DMS153 treated with DMSO at 0.1 percent for 48 hours (cell line): Measurements from ENCODE around the gene FBXW2.
"Not testable (repeated sequence)": the region's sequence is repeated elsewhere in the genome, so short reads cannot be mapped to it uniquely, and the experiment has no call there.

Experiments
- DNase-seq: peaks from one replicate; lab custom pipeline; 2025; ENCODE audit not compliant: unreplicated experiment; lab: John Stamatoyannopoulos, UW

Gene FBXW2

DNA sequence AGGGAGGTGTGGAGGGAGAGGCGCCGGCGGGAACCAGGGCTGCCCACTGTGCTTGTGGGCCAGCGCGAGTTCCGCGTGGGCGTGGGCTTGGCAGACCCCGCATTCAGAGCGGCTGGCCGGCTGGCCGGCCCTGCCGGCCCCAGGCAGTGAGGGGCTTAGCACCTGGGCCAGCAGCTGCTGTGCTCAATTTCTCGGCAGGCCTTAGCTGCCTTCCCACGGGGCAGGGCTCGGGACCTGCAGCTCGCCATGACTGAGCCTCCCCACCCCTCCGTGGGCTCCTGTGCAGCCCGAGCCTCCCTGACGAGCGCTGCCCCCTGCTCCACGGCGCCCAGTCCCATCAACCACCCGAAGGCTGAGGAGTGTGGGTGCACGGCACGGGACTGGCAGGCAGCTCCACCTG, 46.9 kb downstream of the FBXW2 start:
- DNase-seq, result not testable (repeated sequence)

DNA sequence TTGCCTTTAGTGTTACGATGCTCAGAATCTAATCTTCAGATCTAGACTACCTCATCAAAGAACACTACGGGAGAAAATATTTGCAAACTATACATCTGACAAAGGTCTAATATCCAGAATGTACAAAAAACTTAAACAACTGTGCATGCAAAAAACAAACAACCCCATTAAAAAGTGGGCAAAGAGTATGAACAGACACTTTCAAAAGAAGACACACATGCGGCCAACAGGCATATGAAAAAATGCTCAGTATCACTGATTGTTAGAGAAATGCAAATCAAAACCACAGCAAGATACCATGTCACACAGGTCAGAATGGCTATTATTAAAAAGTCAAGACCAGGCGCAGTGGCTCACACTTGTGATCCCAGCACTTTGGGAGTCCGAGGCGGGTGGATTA, 47.9 kb downstream of the FBXW2 start:
- no peak for DNase-seq

DNA sequence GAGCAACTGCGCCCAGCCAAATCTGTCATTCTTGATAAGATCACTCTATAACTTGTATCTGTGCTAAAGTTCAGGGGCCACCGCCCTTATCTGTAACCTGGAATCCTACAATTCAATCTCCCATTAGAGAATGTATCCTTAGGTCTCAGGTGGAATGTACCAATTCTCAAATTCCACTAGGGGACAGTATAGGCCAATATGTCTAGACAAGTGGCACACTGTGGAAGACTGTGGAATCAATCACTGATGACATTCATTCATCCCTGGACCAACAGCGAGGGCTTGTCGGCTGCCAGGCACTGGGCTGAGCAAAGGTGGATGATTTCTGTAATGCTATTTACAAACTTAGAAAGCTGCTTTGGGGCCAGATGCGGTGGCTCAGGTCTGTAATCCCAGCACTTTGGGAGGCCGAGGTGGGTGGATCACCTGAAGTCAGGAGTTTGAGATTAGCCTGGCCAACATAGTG, 50.2 kb downstream of the FBXW2 start:
- no peak for DNase-seq

DNA sequence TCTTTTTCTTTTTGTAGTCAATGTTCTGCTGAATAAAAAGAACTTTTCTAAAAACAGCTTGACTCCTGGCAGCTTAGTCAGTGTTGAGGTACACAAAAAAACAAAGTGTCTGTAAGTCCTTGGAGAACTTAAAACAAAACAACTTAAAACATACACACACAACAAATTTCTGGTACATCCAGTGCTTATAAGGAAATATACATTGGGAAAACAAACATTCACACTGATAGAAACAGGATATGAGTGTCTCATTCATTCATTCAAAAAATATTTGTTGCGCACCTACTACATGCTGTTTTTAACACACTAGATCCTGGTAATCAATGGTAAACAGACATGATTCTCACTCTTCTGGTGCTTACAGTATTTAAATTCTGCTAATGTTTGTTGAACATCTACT, 51.5 kb downstream of the FBXW2 start:
- DNase-seq, result no peak

DNA sequence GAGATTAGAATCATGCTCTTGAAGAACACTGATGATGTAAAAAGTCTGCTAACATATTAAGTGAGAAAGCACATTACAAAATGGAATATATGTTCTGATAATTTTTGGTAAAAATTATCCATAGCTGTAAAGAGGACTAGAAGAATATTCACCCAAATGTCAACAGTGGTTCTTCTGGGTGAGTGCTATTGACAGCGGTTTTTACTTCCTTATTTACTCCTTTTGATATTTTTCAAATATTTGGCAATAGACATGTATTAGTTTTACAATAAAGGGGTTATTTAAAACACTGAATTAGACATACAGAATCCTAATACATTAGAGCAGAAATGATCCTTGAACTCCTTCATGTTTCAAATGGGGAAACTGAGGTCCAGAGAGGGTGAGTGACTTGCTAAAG, 52.0 kb downstream of the FBXW2 start:
- DNase-seq, result no peak

DNA sequence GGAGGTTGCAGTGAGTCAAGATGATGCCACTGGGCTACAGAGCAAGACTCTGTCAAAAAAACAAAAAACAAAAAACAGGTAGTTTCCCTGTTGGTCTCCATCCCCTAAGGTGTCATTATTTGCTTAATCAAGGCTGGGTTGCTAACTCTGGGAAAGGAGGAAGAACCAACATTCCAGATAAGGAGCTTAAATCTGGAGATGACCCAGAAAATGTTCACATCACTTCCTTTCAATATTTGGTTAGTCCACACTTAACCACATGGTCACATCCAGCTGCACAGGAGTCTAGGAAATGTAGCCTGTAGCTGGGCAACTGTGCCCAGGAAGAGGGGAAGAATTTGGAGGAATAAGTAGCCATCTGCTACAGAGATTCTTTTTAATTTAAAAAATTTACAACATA, 53.1 kb downstream of the FBXW2 start:
- DNase-seq, result no peak

DNA sequence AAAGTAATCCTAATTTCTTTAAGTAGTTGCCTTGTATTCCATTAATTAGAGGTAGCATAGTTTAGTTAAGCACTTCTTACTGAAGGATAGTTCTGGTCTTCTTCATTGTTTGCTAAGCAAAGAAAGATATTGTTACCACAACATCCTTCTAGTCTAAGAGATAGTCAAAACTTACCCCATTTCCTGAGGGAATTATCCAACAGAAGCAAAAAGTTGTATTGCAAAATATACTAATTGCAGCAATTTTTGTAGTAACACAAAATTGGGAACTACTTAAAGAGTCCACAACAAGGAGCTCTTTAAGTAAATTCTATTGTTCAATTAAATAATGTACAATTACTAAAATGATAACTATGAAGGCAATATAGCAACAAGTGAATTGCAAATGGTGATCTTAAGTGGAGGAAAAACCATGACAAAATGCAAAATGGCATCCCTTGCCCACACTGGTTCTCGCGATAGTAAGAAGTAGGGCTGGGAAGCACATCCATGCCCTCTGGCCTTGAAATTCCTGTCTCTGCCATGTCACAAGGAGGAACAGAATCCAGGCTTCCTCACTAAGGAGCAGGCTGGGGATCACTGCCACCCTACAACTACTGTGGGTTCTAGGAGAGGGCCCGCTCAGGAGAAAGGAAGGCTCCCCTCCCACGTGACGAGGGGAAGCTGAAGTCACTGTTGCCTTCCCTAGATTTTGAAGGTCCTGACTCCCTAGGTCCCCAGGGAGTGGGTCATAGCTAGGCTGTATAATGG, 55.6 kb downstream of the FBXW2 start:
- no peak for DNase-seq

DNA sequence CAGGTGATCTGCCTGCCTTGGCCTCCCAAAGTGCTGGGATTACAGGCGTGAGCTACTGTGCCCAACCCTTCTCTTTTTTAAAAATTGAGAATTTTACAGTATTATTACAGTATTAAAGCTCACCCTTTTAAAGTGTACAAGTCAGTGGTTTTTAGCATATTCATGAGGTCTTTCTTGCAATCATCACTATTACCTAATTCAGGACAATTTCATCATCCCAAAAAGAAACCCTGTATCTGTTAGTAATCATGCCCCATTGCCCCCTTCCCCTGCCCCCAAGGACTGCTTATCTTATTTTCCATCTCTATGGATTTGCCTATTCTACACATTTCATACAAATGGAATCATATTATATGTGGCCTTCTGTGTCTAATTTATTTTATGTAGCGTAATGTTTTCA, 56.3 kb downstream of the FBXW2 start:
- no peak for DNase-seq

DNA sequence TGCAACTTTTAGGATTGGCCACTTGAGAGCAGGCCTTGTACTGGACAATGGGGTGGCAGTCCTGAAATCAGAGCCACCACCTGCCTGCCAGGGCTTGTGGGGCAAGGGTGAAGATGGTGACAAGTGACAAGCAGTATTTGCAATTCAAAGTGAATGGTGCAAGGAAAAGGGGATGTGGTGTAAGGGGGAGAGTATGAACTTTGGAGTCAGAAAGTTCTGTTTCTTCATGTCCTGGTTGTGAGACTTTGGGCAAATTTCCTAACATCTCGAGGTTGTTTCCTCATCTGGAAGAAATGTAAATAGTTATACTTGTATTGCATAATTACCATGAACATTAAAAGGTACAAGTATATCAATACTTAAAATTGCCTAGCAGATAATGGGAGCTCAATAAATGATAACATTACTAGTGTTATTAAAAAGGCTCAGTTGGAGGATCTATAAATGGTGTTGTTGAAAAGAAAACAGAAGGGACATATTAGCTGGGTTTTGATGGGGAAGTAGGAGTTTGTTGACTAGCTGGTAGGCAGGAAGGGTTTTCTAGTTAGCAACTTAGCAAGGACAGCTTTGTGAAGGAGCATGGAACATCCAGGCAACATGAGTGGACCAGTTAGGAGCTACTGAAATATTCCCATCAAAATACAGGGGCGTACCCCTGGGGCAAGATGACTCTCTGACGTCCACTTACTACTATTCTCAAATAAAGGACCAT, 57.6 kb downstream of the FBXW2 start:
- no peak for DNase-seq

DNA sequence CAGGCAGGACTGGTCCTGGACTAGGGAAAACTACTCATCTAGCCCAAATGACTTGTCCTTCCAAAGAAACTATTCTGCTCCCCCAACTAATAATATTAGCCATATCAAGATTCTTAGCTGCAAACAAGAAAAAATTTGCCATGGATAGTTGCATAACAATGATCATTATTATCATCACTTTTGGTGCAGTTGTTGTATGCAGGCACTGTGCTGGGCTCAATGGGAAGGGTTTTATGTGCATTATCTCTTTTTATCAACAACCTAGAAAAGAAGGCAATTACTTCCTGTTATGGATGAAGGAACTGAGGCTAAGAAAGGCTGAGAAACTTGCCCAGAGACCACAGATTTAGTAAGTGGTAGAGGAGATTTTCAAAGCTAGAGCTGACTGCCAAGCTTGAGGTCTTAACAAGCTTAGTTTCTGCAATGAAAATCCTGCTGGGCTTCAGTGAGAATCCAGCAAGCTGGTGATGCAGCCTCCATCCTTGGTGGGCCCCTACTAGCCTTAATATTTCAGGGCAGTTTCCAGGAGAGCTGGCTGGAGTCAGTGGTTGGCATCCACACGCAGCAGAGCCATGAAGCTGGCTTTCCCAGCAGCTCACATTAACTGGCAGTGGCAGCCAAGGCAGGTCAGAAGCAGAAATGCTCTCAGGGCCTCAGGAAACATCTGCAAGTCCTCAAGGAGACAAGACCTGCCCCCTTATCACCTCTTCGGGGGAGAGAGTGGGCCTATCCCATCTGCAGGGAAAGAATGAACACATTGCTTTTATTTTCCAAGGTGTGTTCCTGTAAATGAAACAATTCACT, 58.4 kb downstream of the FBXW2 start:
- DNase-seq, result no peak

DNA sequence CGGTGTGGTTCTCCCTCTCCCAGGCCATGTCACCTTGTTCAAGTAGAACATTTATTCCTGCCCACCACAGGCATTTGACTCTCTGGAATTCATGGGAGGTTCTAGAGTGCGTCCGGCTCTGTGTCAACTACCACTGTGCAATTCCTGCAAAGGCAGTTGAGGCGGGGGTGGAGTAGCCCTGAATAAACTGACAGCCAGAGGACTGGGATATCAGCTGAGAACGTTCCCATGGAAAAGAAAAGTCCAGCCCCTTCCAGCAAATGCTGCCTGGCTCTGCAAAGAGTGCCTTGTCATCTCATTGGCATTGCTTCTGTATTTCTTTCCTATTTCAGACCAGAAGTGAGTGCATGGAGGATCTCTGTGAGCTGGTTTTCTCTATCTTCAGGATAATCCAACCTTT, 60.0 kb downstream of the FBXW2 start:
- DNase-seq, result no peak

DNA sequence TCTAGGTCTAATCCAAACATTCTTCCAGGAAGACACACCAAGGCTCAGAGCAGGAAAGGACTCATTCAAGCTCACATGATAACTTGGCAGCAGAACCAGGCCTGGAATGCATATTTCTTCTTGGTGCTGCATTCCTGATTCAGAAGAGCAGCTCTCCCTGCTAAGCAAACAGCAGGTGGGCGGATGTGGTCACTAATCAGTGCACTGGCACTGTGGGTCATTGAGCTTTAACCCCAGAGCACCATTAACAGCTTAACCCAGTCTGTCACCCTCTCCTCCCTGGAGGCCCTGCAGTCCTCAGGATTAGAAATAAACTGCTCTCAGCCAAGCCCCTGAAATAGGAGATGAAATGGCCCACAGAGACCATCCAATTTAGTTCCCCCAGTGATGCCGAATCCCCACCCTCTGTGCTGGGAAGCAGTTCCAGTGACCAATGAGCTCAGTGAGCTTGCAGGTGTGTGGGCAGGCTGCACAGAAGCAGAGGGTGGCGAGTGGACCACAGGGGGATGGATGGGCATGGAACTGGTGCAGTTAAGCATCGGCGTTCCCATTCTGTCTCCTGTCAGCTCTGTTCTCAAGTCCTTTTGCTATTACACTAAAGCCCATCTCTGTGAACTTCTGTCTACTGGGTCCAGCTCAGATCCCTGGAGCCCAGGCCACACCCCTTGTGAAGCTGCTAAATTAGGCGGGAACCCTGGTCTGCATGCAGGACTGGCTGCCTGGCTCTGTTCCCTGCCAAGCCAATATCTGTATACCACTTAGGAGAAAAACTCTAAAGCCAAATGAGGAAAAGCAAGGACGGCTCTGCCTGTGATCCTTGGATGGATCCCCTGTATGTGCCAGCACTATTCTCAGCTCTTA, 62.3 kb downstream of the FBXW2 start:
- DNase-seq, result no peak

DNA sequence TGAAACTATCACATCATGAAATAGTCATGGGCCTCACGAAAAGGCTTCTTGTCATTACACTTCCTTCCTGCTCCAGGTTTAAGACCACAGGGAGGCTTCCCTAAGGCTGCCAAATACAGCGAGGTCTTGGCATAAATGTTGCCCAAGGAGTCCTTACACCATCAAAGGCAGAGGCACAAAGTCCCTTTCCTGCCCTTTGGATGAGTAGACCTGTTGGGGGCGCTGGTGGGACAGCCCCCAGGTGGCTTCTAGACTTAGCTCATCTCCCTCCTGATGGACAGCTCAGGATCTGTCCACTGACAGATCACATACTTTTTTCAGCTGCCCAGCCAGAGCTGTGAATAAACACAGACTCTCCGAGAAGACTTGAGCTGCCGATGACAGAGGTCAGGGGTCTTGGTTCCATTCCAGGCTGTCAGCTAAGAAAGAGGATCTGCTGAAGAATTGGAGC, 63.4 kb downstream of the FBXW2 start:
- no peak for DNase-seq

DNA sequence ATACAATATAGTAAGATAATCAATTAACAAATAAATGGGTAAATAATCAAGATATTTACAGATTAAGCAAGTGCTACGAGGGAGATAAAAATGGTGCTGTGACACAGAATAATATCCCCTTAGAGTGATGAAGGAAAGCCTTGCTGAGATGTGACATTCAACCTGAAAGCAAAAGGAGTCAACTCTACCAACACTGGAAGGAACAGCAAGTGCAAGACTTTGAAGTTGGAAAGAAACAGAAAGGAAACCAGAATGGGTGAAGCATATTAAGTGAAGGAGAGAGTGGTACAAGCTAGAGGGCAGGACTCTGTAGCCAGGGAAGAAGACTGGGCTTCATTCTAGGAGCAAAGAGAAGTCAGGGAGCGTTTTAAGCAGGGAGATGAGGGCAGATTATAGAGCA, 66.7 kb downstream of the FBXW2 start:
- no peak for DNase-seq

DNA sequence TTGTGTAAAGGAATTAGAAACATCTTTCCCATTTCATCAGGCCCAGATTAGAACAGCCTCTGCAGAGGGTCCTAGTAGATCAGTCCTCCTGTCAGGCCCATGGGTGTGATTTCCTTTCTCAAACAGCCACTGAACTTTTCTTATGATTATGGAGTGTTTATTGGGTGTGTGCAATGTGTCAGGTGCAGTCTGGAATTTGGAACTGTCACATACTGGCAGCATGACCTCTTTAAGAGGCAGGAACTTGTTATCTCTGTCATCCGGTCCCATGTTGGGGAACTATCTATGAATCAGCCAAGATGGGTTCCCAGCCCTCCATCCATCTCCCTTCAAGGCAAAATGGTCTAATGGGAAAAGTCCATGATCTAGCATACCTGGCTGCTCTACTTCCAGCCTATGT, 67.3 kb downstream of the FBXW2 start:
- DNase-seq, result no peak

DNA sequence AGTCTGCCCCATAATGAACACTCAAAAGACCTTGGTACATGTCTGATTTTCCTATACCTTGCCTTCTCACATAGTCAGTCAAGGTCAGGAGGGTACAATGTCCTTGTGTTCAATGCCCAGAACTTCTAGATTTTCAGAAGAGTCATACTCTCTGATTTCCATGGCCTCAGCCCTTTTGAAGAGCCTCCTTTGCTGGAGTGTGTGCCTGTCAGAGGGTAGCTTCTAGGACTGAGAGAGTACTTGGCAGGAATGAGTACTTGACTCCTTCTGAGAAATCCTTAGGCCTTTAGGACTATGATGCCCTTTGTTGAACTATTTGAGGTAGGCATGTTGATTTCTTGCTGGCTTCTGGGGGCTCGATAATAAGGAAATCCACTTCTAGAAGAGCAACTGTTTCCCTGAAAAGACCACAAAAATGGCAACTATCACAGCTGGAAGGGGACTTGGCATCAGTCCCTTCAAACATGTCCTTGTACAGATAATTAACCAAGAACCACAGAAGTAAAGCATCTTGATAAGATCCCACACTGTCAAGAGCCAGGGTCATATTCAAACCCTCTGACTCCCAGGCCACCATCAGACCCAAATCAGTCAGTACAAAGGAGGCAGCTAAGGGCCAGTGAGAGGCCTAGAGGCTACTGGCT, 68.3 kb downstream of the FBXW2 start:
- no peak for DNase-seq

DNA sequence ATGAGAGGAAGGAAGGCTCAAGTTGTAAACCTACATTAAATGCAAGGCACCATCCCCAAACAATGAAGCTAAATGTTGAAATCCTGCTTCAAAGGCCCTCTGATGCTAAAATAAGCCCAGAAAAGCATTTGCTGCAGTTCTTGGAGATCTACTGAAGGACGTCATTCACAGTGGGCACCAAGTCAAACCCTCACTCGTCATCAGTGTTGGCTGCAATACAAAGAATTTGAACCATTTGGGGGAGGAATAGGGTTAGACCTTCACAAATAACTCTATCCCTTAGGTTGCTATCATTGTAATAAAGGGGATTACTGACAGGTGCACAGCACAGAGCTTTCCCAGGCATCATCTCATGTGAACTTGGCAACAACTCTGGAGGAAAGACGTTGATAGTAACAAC, 69.7 kb downstream of the FBXW2 start:
- no peak for DNase-seq

DNA sequence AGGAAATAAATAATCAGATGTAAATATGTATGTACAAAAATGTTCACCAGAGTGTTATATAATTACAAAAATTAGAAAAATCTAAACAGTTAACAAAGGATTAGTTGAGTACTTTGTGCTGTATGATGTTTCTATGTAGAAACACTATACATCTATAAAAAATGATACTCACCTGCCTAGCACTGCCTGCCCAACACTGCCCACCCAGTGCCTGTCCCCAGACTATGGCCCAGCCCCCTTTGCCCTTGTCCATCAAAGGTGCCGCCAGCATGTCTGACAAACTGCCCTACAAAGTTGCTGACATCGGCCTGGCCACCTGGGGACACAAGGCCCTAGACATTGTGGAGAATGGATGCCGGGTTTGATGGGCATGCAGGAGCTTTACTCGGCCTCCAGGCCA, 72.8 kb downstream of the FBXW2 start:
- DNase-seq, result no peak

DNA sequence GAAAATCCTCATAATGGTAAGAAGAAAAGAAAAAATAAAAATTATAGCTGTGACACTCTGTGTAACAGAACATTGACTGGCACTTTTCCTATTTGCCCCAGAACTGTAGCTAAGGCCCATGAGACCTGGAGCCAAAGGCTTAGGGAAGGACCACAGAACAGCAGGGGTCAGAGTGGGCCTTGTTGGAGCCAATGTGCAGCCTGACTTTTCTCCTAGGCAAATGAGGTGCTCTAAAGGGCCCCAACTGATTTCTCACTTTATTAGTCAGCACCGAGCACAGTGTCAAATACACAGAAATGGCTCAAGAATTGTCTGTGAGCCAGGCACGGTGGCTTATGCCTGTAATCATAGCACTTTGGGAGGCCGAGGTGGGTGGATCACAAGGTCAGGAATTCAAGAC, 74.9 kb downstream of the FBXW2 start:
- no peak for DNase-seq

DNA sequence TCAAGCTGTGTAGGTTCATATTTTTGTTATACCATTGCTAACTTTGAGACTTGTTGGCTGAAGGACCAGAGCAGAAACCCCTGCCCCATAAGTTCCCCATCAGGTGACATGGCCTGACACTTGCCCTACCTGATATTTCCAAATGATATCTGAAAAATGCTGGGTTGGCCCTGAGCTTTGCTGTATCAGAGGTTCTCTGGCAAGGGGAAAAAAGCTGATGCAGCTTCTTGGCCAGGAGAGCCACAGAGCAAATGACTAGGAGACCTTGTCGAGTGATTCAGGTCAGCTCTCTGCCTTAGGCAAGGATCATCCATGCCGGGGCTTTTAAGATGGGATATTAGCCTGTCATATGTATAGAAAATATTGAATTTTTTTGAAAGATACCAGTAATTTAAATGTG, 76.0 kb downstream of the FBXW2 start:
- no peak for DNase-seq
